Neuron (in vitro differentiated cells): ENCODE measurements around the gene PYCR2.
"Not testable (repeated sequence)": the region's sequence is repeated elsewhere in the genome, so short reads cannot be mapped to it uniquely, and the experiment has no call there.

ENCODE experiments used
- H2AFZ ChIP-seq: one replicate; pipeline ENCODE4 v1.6.1; 2013; ENCODE audit warnings: low read depth, mild to moderate bottlenecking, inconsistent platforms, low read length, moderate library complexity
- H3K27me3 ChIP-seq: one replicate; pipeline ENCODE4 v1.6.1; 2013; ENCODE audit warnings: low read length; ENCODE audit not compliant: insufficient read depth
- H3K36me3 ChIP-seq: one replicate; pipeline ENCODE4 v1.6.1; 2013; ENCODE audit warnings: low read length; ENCODE audit not compliant: insufficient read depth
- H3K4me1 ChIP-seq: one replicate; pipeline ENCODE4 v1.6.1; 2013; ENCODE audit warnings: low read length; ENCODE audit not compliant: insufficient read depth
- H3K4me3 ChIP-seq: 2 replicates; pipeline ENCODE4 v1.5.1; 2013; ENCODE audit warnings: mild to moderate bottlenecking, low read length, moderate library complexity
- H3K9me3 ChIP-seq: one replicate; pipeline ENCODE4 v1.6.1; 2013; ENCODE audit warnings: low read length

Gene PYCR2

DNA sequence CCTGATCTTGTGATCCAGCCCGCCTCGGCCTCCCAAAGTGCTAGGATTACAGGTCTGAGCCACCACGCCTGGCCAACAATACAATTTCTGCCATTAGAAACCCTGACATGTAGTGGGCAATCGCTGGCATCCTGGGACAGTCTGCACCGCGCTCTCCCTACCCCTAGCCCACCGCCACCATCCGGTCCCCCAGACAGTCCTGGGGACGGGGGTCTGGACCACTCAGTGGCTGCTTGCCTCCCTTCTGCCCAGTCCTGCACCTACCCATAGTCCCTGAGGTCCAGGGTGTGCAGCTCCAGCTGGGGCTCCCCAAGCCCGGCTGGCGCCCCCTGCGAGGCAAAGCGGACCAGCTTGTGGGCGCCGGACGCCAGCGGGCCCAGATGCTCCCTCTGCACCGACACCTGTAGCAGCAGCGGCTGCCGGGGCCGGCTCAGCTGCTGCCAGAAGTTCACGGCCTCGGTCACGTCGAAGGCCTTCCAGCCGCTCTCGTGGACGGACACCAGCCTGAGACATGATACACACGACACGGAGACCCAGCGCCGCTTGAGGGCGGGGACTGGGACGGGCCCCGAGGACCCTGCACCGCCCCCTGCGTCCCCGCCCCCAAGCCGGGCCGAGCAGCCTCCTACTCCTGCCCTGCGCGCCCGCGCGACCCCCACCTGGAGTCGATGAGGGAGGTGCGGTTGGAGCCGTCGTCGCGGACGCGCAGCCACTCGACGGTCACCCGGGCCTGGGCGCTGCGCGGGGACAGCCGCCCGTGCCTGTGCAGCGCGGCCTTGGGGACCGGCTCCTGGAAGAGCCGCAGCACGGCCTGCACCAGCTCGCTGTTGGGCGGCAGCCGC, 15.3 kb upstream of the PYCR2 start:
- not testable (repeated sequence) for H3K36me3 ChIP-seq, H2AFZ ChIP-seq, H3K4me3 ChIP-seq, H3K9me3 ChIP-seq, H3K27me3 ChIP-seq
- H3K4me1 ChIP-seq = peaks cover 18% of the 10 kb centered on the region

DNA sequence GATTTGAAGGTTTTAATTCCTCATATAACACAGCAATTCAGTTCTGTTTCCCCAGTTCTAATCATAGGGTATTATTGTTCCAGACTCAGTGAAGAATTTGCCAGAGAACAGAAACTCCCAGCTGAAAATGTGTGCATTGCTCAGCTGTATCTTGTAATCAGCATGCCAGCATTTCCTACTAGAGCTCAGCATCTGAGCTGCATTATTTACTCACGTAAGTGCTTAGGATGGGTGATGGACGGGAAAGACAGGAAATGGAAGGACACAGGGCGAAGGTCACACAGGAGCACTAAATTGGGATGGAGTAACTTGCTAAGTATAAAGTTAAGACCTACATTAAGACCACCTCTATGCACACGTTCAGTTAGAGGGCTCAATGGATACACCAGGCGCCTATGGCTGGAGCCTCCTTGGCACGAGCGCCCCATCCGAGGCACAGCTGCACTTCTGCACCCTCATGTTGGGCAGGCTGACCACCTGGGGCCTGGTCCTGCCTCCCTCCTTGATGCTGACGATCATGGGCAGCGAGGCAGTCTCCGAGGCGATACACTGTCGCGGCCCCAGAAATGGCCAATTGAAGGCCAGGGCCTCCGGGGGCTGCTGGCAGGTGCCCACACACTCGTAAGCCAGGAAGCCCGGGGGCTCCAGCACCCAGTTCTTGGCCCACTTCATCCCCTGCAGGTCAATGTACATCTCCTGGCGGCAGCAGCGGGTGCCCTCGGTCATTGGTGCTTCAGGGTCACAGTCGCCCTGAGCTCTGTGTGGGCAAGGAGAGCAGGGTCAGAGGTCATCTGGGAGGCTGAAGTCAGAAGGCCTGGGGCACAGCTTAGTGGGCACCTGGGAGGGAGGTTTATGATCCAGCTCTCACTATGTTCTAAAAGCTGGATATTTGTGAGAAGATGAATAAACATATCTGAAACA, 13.3 kb upstream of the PYCR2 start:
- H3K4me1 ChIP-seq = peaks cover 10% of the 10 kb centered on the region
- H3K27me3 ChIP-seq = no peaks in the 10 kb centered on the region
- no peaks in the 10 kb centered on the region for H3K9me3 ChIP-seq
- H3K4me3 ChIP-seq = no peak overlapping the region
- H3K36me3 ChIP-seq = no peaks in the 10 kb centered on the region
- no peak overlapping the region for H2AFZ ChIP-seq

DNA sequence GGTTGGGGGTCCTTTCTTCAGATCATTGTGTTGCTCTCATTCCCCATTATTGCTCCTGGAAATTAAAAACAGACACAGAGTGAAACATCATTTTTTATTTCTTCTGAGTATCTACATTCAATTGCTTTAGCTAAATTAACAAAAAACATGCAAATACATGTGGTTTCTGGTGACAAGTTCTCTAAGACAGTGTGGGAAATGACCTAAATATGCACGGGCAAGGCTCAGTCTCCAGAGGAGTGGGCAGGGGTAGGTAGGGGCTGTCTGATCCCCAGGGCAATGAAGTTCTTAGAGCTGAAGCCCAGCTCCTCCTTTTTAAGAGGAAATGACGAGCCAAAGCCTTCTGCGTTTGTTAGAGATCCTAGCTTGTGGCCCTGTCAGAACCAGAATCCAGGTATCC, 12.5 kb upstream of the PYCR2 start:
- Histone ChIP-seq H3K4me1 (peaks cover 7% of the 10 kb centered on the region), H3K36me3 (no peaks in the 10 kb centered on the region), H3K27me3 (no peaks in the 10 kb centered on the region), H2AFZ (no peak overlapping the region), H3K9me3 (no peaks in the 10 kb centered on the region), H3K4me3 (no peak overlapping the region)

DNA sequence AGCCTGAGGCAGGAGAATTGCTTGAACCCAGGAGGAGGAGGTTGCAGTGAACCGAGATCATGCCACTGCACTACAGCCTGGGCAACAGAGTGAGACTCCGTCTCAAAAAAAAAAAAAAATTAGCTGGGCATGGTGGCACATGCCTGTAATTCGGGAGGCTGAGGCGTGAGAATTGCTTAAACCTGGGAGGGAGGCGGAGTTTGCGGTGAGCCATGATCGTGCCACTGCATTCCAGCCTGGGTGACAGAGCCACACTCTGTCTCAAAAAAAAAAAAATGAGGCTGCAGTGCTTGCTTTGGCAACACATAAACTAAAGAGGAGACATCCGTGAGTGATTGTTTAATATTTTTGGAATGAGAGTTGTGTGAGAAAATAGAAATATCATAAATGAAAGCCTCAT, 12.0 kb upstream of the PYCR2 start:
- not testable (repeated sequence) for H3K4me1 ChIP-seq, H3K36me3 ChIP-seq, H3K27me3 ChIP-seq, H3K9me3 ChIP-seq, H3K4me3 ChIP-seq, H2AFZ ChIP-seq

DNA sequence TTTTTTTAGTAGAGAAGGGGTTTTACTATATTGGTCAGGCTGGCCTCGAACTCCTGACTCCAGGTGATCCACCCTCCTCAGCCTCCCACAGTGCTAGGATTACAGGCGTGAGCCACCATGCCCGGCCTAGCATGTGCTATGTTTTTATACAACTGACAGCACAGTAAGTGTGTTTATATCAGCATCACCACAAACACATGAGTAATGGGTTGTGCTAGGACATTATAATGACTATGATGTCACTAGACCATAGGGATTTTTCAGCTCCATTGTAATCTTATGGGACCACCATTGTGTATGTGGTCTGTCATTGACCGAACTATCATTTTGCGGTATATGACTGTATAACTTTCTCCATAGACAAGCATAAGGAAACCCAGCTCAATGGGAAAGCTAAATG, 10.7 kb upstream of the PYCR2 start:
- Histone ChIP-seq H3K27me3 (no peaks in the 10 kb centered on the region), H3K4me1 (no peaks in the 10 kb centered on the region), H3K9me3 (no peaks in the 10 kb centered on the region), H3K4me3 (no peak overlapping the region), H3K36me3 (no peaks in the 10 kb centered on the region), H2AFZ (no peak overlapping the region)

DNA sequence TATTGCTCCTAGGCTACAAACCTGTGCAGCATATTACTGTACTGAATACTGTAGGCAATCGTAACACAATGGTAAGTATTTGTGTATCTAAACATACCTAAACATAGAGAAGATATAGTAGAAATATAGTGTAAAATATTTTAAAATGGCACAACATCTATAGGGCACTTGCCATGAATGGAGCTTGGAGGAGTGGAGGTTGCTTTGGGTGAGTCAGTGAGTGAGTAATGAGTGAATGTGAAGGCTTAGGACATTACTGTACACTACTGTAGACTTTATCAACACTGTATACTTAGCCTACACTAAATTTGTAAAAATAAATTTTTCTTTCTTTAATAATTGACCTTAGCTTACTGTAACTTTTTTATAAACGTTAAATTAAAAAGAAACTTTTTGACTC, 9.0 kb upstream of the PYCR2 start:
- no peak overlapping the region for H2AFZ ChIP-seq
- H3K9me3 ChIP-seq = no peaks in the 10 kb centered on the region
- H3K27me3 ChIP-seq = no peaks in the 10 kb centered on the region
- no peak overlapping the region for H3K4me3 ChIP-seq
- H3K4me1 ChIP-seq = no peaks in the 10 kb centered on the region
- H3K36me3 ChIP-seq = no peaks in the 10 kb centered on the region

DNA sequence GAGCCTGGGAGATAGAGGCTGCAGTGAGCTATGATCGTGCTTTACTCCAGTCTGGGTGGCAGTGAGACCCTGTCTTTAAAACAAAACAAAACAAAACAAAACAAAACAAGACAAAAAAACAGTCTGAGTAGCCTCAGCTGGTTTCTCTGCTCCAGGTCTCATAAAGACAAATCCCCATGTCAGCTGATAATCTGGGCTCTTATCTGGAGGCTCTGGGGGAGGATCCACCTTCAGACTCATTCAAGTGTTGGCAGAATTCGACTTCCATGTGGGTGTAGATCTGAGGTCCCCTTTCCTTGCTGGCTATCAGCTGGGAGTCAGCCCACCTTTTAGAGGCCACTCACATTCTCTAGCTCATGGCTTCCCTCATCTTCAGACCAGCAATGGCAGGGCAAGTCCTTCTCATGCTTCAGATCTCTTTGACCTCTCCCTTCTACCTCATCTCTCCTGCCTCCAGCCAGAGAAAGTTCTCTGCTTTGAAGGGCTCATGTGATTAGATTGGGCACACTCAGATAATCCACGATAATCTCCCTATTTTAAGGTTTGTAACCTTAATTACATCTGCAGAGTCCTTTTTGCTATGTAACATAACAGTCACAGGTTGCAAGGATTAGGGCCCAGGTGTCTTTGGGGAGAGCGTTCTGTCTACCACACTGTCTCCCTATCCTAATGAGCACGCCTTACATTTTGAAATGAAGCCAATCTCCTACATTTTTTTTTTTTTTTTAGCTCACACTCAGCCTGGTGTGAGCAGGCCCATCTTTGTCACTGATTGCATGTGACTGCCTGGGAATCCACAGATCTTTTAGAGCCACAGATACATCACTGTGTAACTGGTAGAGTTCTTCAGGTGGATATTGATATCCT, 7.5 kb upstream of the PYCR2 start:
- no peaks in the 10 kb centered on the region for H3K36me3 ChIP-seq
- no peak overlapping the region for H3K4me3 ChIP-seq
- H3K4me1 ChIP-seq = no peaks in the 10 kb centered on the region
- H2AFZ ChIP-seq = no peak overlapping the region
- H3K9me3 ChIP-seq = no peaks in the 10 kb centered on the region
- H3K27me3 ChIP-seq = no peaks in the 10 kb centered on the region

DNA sequence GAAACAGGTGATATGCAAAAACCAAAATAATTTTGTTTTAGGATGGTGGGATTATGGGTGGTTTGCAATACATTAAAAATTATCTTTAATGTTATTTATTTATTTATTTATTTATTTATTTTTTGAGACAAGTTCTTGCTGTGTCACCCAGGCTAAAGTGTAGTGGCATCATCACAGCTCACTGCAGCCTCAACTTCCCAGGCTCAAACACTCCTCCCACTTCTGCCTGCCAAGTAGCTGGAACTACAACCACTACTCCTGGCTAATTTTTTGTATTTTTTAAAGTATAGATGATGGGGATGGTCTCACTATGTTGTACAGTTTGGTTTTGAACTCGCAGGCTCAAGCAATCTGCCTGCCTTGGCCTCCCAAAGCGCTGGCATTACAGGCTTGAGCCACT, 6.5 kb upstream of the PYCR2 start:
- Histone ChIP-seq H3K27me3 (no peaks in the 10 kb centered on the region), H3K9me3 (no peaks in the 10 kb centered on the region), H3K4me3 (no peak overlapping the region), H2AFZ (no peak overlapping the region), H3K36me3 (no peaks in the 10 kb centered on the region), H3K4me1 (no peaks in the 10 kb centered on the region)

DNA sequence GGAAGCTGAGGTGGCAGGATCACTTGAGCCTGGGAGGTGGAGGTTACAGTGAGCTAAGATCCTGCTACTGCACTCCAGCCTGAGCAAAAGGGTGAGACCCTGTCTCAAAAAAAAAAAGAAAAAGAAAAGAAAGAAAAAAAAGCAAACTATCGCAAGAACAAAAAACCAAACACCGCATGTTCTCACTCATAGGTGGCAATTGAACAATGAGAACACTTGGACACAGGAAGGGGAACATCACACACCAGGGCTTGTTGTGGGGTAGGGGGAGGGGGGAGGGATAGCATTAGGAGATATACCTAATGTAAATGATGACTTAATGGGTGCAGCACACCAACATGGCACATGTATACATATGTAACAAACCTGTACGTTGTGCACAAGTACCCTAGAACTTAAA, 5.4 kb upstream of the PYCR2 start:
- not testable (repeated sequence) for H3K27me3 ChIP-seq, H2AFZ ChIP-seq, H3K4me3 ChIP-seq, H3K4me1 ChIP-seq, H3K9me3 ChIP-seq, H3K36me3 ChIP-seq

DNA sequence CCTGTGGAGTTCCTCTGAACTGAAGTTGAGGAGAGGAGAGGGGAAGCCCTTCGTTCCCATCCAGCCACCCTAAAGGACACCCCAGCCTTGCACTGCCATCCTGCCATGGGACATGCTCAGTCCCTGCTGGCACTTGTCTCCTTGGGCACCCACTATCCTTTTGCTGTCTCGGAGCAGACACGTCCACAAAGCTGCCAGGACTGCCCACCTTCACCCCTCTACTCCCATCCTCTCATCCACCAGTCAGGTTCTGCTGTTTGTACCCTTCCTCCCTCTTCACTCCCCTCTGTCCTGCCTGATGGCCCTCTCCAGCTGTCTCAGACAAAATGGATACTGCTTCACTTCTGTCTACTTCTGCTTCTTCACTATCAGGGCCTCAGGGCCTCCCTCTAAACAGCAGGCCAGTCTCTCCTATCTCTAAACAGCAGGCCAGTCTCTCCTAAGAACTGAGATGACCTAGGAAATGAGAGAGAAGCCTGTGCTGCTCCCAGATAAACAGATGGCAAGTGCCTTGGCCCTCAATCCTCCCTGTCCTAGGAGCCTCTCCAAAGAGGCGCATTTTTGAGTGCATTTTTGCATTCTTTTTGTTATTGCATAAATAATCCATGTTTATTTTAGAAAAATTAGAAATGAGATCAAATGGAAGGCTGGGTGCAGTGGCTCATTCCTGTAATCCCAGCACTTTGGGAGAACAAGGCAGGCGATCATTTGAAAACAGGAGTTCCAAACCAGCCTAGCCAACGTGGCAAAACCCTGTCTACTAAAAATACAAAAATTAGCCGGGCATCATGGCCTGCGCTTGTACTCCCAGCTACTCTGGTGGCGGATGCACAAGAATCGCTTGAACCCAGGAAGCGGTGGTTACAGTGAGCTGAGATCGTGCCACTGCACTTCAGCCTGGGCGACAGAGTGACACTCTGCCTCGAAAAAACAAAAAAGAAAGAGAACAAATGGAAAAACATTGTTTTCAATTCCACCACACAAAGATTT, 4.4 kb upstream of the PYCR2 start:
- H3K4me3 ChIP-seq = no peak overlapping the region
- no peak overlapping the region for H2AFZ ChIP-seq

DNA sequence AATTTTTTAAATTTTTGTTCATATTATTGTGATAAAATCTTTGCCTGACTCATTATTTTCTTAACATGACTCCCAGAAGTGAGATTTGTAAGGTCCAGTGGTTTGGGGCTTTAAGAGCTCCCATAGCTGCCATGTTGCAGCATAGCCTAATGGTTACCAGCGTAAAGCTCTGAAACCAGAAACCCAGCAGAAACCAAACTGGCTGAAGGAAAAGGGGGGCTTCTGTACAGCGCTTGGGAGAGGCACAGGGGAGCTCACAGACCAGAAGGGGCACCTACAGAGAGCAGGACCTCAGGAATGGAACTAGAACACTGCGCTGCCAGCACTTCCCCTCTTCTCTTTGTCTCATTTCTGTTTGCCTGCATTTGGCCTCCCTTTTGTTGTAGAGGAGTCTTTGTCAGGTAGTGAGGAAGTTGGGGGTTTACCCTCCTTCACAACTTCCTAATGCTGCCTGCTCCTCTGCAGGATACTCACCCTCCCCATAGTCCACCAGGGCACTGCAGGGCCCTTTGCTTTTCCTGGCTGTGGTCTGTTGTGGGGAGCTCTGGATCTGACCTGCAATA, 2.6 kb upstream of the PYCR2 start:
- H3K9me3 ChIP-seq = no peaks in the 10 kb centered on the region
- H3K4me3 ChIP-seq = no peak overlapping the region
- peaks cover 9% of the 10 kb centered on the region for H3K4me1 ChIP-seq
- H3K36me3 ChIP-seq = peaks cover 12% of the 10 kb centered on the region
- no peak overlapping the region for H2AFZ ChIP-seq
- H3K27me3 ChIP-seq = no peaks in the 10 kb centered on the region

More for the DNA sequence above, 4.4 kb upstream of the PYCR2 start:
- Histone ChIP-seq H3K4me1 (no peaks in the 10 kb centered on the region), H3K9me3 (no peaks in the 10 kb centered on the region), H3K27me3 (no peaks in the 10 kb centered on the region), H3K36me3 (no peaks in the 10 kb centered on the region)

DNA sequence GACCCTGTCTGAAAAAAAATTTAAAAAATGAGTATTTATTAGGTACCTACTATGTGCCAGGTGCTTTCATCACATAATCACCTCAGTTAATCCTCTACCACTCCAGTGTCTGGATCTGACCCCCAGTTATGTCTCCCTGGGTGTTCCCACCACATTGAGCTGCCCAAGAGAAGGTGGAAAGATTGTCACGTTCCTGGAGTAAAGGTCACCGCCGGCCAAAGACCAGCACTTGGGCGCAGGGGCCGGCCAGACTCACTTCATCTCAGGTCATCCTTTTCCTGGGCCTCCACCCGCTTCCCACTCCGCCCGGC, 714 bp downstream of the PYCR2 start:
- H3K4me3 ChIP-seq = peak overlapping the region; percentile 87
- peaks cover 34% of the 10 kb centered on the region for H3K36me3 ChIP-seq
- no peaks in the 10 kb centered on the region for H3K27me3 ChIP-seq
- no peaks in the 10 kb centered on the region for H3K9me3 ChIP-seq
- H3K4me1 ChIP-seq = peaks cover 9% of the 10 kb centered on the region
- no peak overlapping the region for H2AFZ ChIP-seq
